Measurements from ENCODE around the gene LRRC10B. TPM values are rescaled to one million over a fixed set of nuclear protein-coding genes. Genes with fewer than 3 reads are reported as not detected.

The LRRC10B gene
- total and polyA plus RNA-seq, 12 donors: 0.33 to 2.6 (median 0.70) TPM; not detected in 1

DNA sequence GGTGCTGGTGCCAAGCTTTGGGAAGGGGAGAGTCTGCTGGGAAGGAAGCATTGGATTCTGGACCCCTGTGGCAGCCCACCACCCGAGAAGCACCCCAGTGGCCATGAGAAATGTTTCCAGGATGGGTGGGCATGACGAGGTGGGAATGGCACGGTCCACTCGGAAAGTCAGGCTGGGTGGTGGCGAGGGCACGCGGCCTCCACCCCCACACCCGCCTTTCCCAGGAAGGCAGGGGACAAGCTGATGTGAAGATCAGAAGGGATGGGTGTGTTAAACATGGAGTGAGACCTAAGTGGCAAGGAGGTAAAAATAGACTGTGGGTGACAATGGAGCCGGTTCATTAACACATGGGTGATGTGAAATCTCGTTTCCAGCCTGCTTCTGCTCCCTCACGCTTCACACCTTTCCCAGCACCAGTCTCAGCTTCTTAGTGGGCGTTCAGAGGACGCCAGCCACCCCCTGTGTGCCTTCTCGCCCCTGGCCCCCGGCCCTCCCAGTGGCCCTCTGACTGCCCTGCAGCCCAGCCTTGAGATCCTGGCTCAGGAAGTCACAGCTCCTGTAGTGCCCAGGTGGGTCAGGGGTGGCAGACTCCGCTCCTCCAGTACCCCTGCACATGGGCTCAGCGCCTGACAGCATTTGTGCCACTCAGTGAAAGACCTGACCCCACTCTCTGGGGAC, 27.6 kb downstream of the LRRC10B start:
- peaks cover 0 to 42% (median 20%) of the 10 kb centered on the region in 9 donors for H3K4me1 ChIP-seq
- H3K27me3 ChIP-seq: no peaks in the 10 kb centered on the region
- TF ChIP-seq CTCF (IDR thresholded peaks at IDR 0.05): no peak
- intact Hi-C loops (cut with DNase I): loop anchor here in 3 of 10 donors (5.0 to 10.0 kb wide), 3 partner anchors 36 to 99 kb away; no protein-coding TSS in a partner anchor
- no peaks in the 10 kb centered on the region for H3K36me3 ChIP-seq
- no peaks in the 10 kb centered on the region for H3K9me3 ChIP-seq
- WGBS, 2 donors: 78 to 79% methylated on average over 17 of the region's 17 CpGs
- H3K4me3 ChIP-seq: no peak overlapping the region
- DNase-seq (no peak), ATAC-seq (peak in 2 of 8 donors; percentile 3 to 23)
- peak overlapping the region in 5 of 10 donors; percentile 58 to 78 (median 73) for H3K27ac ChIP-seq

DNA sequence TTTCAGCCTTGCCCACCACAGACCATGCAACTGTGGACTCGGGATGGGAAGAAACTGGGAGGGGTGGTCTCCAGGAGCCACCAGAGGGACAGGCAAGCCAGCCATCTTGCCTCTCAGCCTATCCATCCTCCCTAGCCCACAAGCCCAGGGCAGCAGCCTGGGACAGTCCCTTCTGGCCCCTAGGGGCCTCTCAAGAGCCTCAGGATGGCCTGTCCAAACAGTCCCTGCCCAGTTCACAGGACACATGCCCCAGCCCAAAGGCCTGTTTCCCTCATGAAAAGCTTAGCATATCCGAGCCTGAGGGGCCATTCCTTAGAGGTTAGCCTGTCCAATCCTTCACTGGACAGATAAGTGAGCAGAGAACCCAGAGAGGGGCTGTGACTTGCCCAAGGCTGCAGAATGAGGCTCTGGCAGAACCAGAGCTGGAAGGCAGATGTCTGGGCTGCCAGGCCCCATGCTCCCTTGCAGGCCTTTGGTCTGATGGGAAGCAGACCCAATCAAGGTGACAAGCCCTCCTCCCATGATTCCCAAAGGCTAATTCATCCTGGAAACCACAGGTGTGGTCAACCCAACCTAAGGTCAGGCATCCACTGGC, 28.2 kb downstream of the LRRC10B start:
- 85 to 86% methylated on average over 2 of the region's 2 CpGs for WGBS, 2 donors
- Histone ChIP-seq H3K4me1 (peaks cover 0 to 44% (median 23%) of the 10 kb centered on the region in 9 donors), H3K9me3 (no peaks in the 10 kb centered on the region), H3K27ac (no peak overlapping the region), H3K4me3 (no peak overlapping the region), H3K36me3 (no peaks in the 10 kb centered on the region), H3K27me3 (no peaks in the 10 kb centered on the region)
- intact Hi-C loops (cut with DNase I): loop anchor here in 3 of 10 donors (5.0 to 10.0 kb wide), 3 partner anchors 36 to 98 kb away; no protein-coding TSS in a partner anchor
- no peak for DNase-seq
- no peak for TF ChIP-seq CTCF (IDR thresholded peaks at IDR 0.05)
- ATAC-seq: no peak

- H3K4me1 ChIP-seq: peaks cover 0 to 50% (median 25%) of the 10 kb centered on the region in 9 donors
- H3K27me3 ChIP-seq: no peaks in the 10 kb centered on the region
- TF ChIP-seq CTCF (IDR thresholded peaks at IDR 0.05): no peak
- DNase-seq (no peak), ATAC-seq (no peak)
- 94% methylated on average over 8 of the region's 8 CpGs for WGBS, 2 donors
- no peaks in the 10 kb centered on the region for H3K9me3 ChIP-seq
- no peak overlapping the region for H3K27ac ChIP-seq
- H3K4me3 ChIP-seq: no peak overlapping the region
- no peaks in the 10 kb centered on the region for H3K36me3 ChIP-seq
- intact Hi-C loops (cut with DNase I): loop anchor here in 3 of 10 donors (5.0 to 10.0 kb wide), 3 partner anchors 35 to 97 kb away; no protein-coding TSS in a partner anchor
These were observed 28.8 kb downstream of the LRRC10B start for GRCh38 chr11:61537326-61537725.

GRCh38 chr11:61538636-61538961, 30.1 kb downstream of the LRRC10B start:
- ATAC-seq (no peak), DNase-seq (no peak)
- no peaks in the 10 kb centered on the region for H3K9me3 ChIP-seq
- no peak overlapping the region for H3K27ac ChIP-seq
- H3K27me3 ChIP-seq: no peaks in the 10 kb centered on the region
- H3K4me1 ChIP-seq: peaks cover 0 to 52% (median 25%) of the 10 kb centered on the region in 9 donors
- no peak overlapping the region for H3K4me3 ChIP-seq
- intact Hi-C loops (cut with DNase I): loop anchor here in 3 of 10 donors (5.0 to 10.0 kb wide), 3 partner anchors 34 to 96 kb away; no protein-coding TSS in a partner anchor
- 88% methylated on average over 9 of the region's 9 CpGs for WGBS, 2 donors
- H3K36me3 ChIP-seq: no peaks in the 10 kb centered on the region
- no peak for TF ChIP-seq CTCF (IDR thresholded peaks at IDR 0.05)

All from heart right ventricle (tissue), 16 donors.